Activated CD4-positive, alpha-beta T cell treated with anti-CD3 and anti-CD28 coated beads, Interleukin-2, amount 10 ng/mL, durations not matched to agents 24 days and 14 days (primary cell): ENCODE results near the gene METRN. TPM values are rescaled to one million over a fixed set of nuclear protein-coding genes. Genes with fewer than 3 reads are reported as not detected.

Source experiments
- DNase-seq: peaks from one replicate; pipeline ENCODE4 v3.0.0; 2022
- H3K27ac Mint-ChIP-seq: one replicate; pipeline ENCODE4 v1.8.0; 2022; ENCODE audit warnings: mild to moderate bottlenecking, mixed read lengths
- H3K27me3 Mint-ChIP-seq: one replicate; pipeline ENCODE4 v1.8.0; 2022; ENCODE audit warnings: mixed read lengths
- H3K36me3 Mint-ChIP-seq: one replicate; pipeline ENCODE4 v1.8.0; 2022; ENCODE audit warnings: low read depth, mild to moderate bottlenecking, mixed read lengths
- H3K4me1 Mint-ChIP-seq: one replicate; pipeline ENCODE4 v1.8.0; 2021; ENCODE audit warnings: mixed read lengths
- H3K4me3 Mint-ChIP-seq: one replicate; pipeline ENCODE4 v1.8.0; 2022; ENCODE audit warnings: mild to moderate bottlenecking, moderate library complexity, mixed read lengths
- H3K9me3 Mint-ChIP-seq: one replicate; pipeline ENCODE4 v1.8.0; 2021; ENCODE audit warnings: mixed read lengths
- intact Hi-C: fragments of 100-400 bp; cut with micrococcal nuclease; formaldehyde crosslinking; loops from one replicate; pipeline ENCODE4 v1.15.1; 2023
- total RNA-seq: library from RNA; stranded (reverse); gene quantifications from 2 replicates; pipeline ENCODE4 v1.2.3, GENCODE V29; 2022

The METRN gene
- total RNA-seq, 1 donor from 2014 or later = 30.2 TPM

DNA sequence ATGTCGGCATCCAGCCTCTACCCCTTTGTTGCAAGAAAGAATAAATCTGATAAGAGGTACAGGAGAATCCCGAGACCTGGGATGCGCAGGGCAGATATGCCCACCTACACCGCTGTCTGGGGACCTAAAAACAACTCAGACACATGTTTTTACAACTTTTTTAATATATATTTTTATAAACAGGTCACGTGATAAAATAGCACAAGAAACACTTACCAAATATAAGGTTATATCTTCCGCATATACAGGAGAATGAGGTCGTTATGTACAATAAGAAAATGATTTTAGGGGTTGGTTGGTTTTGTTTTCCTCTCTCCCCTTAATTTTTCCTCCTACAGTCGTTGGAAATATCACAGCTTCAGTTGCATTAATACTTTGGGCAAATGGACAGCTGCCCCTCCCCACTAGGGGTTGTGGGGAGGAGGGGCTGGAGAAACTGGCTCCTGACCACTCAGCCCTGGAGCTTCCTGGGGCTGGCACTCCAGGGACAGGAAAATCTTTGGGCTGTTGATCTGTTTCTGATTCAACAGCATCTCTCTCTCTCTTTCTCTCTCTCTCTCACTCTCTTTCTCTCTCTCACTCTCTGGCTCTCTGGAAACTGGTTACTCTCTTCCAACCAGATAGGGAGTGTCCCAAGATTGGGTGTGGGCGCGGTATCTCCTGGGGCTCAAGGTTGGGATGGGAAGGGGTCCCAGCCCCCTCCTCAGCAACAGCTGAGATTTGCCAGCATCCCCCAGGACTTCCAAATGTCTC, 22.4 kb upstream of the METRN start:
- Mint-ChIP-seq H3K4me1 (peaks cover 16% of the 10 kb centered on the region), H3K36me3 (no peaks in the 10 kb centered on the region), H3K9me3 (peaks cover 4% of the 10 kb centered on the region), H3K27ac (no peak overlapping the region), H3K4me3 (peak overlapping the region; percentile 45), H3K27me3 (peaks cover 17% of the 10 kb centered on the region)
- DNase-seq = no peak
- intact Hi-C loops = no loop called here

DNA sequence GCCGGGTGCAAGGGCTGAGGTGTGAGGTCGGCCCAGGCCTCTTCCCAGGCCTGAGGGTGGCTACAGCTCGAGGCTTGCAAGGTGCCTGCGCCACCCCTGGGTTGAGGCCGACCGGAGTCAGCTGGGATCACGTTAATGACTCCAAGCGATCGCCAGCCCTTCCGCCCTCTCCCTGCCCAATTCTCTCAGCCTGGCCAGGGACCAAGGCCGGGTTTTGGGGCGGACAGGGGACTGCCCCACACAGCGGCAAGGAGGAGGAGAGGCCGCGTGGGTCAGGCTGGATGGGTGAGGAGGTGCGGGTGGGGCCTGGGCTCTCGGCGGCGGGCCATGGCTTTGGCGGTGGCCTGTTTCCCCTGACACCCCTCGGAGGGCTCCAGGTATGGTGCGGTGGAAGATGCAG, 21.6 kb upstream of the METRN start:
- H3K4me3 Mint-ChIP-seq = peak overlapping the region; percentile 65
- no peak for DNase-seq

DNA sequence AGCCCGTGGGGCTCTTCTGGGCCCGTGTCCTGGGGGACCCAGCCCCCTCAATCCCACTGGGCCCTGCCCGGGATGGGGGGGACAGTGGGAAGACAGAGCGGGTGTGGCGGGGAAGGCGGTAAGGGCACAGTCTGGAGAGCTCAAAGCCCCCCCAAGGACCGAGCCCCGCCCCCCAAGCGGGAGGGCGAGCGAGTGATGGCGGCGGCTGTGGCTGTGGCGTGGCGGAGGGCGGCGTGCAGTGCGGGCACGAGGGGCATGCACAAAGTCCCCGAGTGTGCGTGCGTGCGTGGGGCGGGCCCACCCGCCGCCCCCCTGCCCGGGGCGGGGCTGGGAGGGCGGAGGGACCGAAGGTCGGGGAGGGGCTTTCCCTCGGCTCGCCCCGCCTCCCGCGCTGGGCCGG, 21.2 kb upstream of the METRN start:
- Mint-ChIP-seq H3K27me3 (peaks cover 17% of the 10 kb centered on the region), H3K27ac (no peak overlapping the region), H3K4me1 (peaks cover 16% of the 10 kb centered on the region), H3K36me3 (no peaks in the 10 kb centered on the region), H3K9me3 (peaks cover 4% of the 10 kb centered on the region), H3K4me3 (peak overlapping the region; percentile 65)
- DNase-seq = no peak
- intact Hi-C loops = no loop called here

More for the DNA sequence above, 21.6 kb upstream of the METRN start:
- H3K36me3 Mint-ChIP-seq = no peaks in the 10 kb centered on the region
- intact Hi-C loops = no loop called here
- H3K27me3 Mint-ChIP-seq = peaks cover 17% of the 10 kb centered on the region
- H3K4me1 Mint-ChIP-seq = peaks cover 16% of the 10 kb centered on the region
- H3K27ac Mint-ChIP-seq = no peak overlapping the region
- H3K9me3 Mint-ChIP-seq = peaks cover 4% of the 10 kb centered on the region

DNA sequence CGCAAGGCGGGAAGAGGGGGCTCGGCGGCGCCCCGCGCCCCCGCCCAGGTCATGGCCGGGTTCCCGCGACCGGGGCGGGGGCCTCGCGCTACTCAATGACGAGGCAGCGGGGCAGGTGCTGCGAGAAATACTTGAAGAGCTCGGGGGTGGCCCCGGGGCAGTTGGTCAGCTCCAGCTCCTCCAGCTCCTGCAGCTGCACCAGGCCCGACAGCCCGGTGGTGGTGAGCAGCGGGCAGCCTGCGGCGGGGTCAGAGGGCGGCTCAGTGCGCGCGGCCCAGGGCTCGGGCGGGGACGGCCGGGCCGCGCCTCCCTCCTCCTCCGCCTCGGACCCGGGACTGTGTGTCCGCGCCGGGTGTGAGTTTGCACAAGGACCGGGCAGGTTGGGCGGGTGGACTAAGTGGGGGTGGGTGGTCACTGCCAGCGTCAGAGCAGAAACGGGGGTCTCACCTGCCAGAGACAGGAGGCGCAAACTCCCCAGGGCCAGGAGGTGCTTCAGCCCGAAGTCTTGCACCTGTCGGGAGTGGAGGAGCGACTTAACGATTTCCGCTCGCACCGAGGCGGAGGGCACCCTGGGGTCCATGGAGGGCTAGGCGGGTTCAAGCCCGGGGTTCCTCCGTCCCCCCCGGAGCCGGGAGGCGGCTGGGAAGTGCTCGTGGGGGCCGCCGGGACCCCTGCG, 20.6 kb upstream of the METRN start:
- no peaks in the 10 kb centered on the region for H3K36me3 Mint-ChIP-seq
- intact Hi-C loops = no loop called here

DNA sequence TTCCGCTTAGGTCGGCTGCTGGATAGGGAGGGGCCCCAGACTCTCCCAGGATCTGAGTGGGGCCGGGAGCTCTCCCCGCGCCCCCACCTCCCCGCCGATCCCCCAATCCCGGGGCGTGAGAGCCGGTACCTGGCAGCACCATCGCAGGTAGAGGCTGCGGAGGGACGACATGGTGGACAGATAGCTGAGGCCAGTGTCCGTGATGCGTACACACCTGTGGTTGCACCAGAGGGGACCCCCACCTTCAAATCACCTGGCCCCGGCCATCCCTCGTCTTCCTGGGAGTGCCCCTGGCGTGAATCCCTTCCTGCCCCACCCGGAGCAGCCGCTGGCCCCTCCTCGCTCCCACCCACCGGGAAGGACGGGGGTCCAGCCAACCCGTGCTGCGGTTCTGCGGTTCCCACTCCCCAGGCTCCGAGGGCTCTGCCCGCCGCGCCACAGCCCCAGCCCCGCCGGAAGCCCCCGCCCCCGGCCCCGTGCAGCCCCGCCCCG, 20.0 kb upstream of the METRN start:
- peak overlapping the region; percentile 85 for H3K4me3 Mint-ChIP-seq
- H3K4me1 Mint-ChIP-seq = peaks cover 15% of the 10 kb centered on the region
- intact Hi-C loops = no loop called here
- no peaks in the 10 kb centered on the region for H3K36me3 Mint-ChIP-seq
- no peak overlapping the region for H3K27ac Mint-ChIP-seq
- DNase-seq = no peak
- H3K9me3 Mint-ChIP-seq = peaks cover 4% of the 10 kb centered on the region
- peaks cover 18% of the 10 kb centered on the region for H3K27me3 Mint-ChIP-seq

More for the DNA sequence above, 20.6 kb upstream of the METRN start:
- Mint-ChIP-seq H3K27ac (no peak overlapping the region), H3K4me3 (peak overlapping the region; percentile 71), H3K4me1 (peaks cover 16% of the 10 kb centered on the region), H3K9me3 (peaks cover 4% of the 10 kb centered on the region), H3K27me3 (peaks cover 17% of the 10 kb centered on the region)
- DNase-seq = no peak

DNA sequence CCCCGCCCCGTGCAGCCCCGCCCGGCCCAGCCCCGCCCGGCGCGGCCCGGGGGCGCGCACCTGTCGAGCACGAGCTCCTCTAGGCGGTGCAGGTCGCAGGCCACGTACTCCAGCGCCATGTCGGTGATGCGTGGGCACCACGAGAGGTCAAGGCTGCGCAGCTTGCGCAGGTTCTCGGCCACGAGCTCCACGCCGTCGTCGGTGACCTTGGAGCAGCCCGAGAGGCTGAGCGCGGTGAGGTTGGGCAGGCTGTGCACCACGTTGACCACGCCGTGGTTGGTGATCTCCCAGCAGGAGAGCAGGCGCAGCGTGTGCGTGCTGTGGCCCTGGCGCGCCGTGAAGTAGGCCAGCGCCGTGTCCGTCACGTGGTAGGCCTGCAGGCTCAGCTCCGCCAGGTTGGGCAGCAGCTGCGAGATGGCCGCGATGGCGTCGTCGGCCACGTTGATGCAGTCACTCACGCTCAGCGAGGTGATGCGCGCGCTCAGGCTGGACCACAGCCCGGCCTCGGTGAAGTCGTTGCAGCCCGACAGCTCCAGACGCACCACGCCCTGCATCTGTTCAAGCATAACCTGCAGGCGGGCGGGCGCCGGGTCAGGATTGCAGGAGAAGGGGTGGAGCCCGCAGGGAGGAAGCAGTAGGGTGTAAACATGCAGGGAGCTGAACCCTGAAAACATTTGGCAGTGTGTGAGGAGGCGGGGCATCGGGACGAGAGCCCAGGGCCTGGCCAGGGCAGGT, 19.4 kb upstream of the METRN start:
- intact Hi-C loops = no loop called here
- DNase-seq = peak; percentile 92
- H3K4me1 Mint-ChIP-seq = peaks cover 15% of the 10 kb centered on the region
- peaks cover 4% of the 10 kb centered on the region for H3K9me3 Mint-ChIP-seq
- peak overlapping the region; percentile 85 for H3K4me3 Mint-ChIP-seq
- H3K36me3 Mint-ChIP-seq = no peaks in the 10 kb centered on the region
- peak overlapping the region; percentile 87 for H3K27ac Mint-ChIP-seq
- H3K27me3 Mint-ChIP-seq = peaks cover 20% of the 10 kb centered on the region

DNA sequence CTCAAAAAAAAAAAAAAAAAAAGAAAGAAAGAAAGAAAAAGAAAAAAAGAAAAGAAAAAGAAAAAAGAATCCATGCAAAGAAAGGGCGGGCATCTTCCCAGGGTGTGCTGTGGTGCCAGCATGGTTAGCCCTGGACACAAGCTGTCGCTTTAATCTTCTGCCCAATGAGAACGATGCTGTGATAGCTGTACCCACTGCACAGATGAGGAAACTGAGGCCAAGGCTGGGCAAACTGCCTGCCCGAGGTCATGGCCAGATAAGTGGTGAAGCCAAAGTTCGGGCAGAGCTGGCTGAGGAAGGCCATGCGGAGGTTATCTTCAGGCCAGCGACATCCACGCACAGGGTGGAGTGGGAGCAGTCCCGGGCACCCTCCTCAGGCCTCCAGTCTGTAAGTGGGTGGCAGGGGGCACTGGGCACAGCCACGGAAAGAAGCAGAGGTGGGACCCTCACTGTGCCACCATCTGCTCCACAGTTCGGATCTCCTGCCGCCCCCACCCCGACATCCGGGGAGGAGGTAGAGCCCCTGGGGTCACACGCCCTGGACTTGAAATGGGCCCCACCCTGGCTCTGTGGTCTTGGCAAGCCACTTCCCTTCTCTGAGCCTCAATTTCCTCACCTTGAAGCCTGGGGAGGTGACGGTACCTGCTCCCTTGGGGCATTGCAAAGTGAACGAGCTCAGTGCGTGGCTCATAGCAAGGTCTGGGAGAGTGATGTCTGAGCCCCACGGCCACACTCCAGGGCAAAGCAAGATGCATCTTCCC, 15.8 kb upstream of the METRN start:
- Mint-ChIP-seq H3K4me3 (peak overlapping the region; percentile 34), H3K4me1 (peaks cover 7% of the 10 kb centered on the region), H3K36me3 (no peaks in the 10 kb centered on the region), H3K27ac (no peak overlapping the region), H3K9me3 (no peaks in the 10 kb centered on the region), H3K27me3 (peaks cover 28% of the 10 kb centered on the region)
- DNase-seq = peak; percentile 66
- intact Hi-C loops = no loop called here

DNA sequence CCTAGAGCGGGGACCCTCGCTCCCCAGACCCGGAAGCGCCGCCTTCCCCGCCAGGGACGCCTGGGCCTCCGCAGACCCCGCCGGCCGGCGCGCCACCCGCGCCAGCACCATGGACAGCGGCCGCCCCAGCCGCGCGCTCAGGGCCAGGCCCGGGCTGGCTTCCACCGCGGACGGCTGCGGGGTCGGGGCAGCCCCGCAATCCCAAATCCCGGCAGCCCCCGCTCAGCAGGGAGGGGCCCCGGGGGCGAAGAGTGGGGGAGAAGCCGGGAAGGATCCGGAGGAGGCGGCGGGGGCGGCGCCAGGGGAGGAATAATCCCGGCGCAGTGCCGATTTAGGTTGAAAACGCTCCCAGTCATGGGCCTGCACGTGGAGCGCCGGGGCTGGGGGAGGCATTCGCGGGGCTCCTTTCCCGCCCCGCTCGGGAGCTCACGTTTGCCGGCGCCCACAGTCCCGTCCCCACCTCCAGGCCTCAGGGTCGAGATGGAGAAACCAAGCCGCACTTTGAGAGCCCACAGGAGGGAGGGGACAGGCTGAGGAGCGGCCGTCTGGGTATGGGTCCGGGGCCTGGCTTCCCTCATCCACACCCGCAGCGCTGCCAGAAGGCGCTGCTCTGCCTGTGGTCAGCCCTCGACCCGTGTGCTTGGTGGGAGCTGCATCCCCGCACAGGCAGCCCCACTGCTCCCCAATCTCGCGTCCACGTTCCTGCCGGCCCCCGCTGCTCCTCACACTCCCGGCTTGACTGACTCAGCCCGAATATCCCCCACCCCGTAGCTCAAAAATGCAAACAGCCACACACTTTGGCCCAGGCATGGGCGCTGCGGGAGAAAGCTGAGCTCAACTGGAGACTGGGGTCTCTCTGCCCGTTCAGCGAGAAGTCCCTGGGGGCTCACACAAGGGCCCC, 14.0 kb upstream of the METRN start:
- DNase-seq = peak; percentile 90
- H3K27ac Mint-ChIP-seq = no peak overlapping the region
- no peak overlapping the region for H3K4me3 Mint-ChIP-seq
- no peaks in the 10 kb centered on the region for H3K9me3 Mint-ChIP-seq
- intact Hi-C loops = no loop called here
- peaks cover 28% of the 10 kb centered on the region for H3K27me3 Mint-ChIP-seq
- no peaks in the 10 kb centered on the region for H3K36me3 Mint-ChIP-seq
- H3K4me1 Mint-ChIP-seq = peaks cover 4% of the 10 kb centered on the region

DNA sequence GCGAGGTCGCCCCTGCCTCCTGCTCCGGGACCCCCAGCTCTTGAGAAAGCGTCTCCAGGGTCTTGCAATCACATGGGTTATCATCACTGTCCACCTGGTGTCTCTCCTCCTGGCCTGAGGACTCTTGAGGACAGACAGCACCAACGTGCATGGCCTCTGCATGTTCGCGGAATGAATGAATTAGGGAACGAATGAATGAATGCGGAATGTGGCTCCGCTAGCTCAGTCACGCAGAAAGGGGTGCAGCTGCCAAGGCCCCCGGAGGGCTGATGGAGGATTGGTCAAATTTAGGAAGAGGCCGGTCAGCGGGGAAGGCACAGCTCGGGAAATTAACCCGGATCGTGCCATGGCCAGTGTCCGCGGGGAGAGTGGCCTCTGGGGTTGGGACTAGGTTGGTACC, 12.6 kb upstream of the METRN start:
- intact Hi-C loops = no loop called here
- H3K27me3 Mint-ChIP-seq = peaks cover 39% of the 10 kb centered on the region
- H3K4me3 Mint-ChIP-seq = no peak overlapping the region
- DNase-seq = no peak
- H3K9me3 Mint-ChIP-seq = no peaks in the 10 kb centered on the region
- peaks cover 2% of the 10 kb centered on the region for H3K4me1 Mint-ChIP-seq
- no peak overlapping the region for H3K27ac Mint-ChIP-seq
- H3K36me3 Mint-ChIP-seq = no peaks in the 10 kb centered on the region

DNA sequence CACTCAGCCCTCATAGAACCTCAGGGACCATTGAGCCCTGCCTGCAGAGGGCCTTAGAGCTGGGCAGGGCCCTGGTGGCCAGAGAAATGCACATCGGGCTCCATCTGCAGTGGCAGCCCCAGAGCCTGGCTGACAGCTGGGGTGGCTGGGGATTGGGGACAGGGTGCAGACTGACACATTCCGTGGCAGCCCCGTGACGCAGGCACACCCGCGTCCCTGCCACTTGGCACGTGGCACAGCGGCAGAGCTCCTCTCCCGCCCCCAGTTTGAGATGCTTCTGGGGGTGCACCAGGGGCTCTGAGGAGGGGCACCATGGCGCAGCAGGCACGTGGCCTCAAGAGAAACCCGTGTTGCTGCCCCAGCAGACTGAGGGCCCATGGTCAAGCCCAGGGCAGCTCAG, 11.5 kb upstream of the METRN start:
- Mint-ChIP-seq H3K4me1 (peaks cover 2% of the 10 kb centered on the region), H3K27me3 (peaks cover 47% of the 10 kb centered on the region), H3K36me3 (no peaks in the 10 kb centered on the region), H3K4me3 (no peak overlapping the region), H3K9me3 (no peaks in the 10 kb centered on the region), H3K27ac (no peak overlapping the region)
- intact Hi-C loops = no loop called here
- no peak for DNase-seq

DNA sequence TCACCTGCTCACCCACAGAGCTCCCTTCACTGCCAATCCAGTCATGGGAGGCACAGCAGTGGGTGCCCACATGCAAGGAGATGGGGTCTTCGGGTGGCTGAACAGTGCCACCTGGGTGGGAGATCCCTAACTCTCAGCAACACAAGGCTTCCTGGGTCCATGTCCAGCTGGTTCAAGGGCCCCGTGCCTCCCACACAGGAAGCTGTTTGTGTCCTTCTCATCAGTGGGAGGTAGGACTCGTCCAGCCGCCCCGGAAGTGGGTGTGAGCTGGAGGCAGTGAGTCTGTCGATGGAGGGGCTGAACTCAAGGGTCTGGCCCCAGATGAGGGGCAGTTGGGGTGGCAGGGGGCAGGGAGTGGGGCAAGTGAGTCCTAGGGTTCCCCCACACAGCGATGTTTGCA, 10.9 kb upstream of the METRN start:
- intact Hi-C loops = no loop called here
- H3K9me3 Mint-ChIP-seq = no peaks in the 10 kb centered on the region
- no peak overlapping the region for H3K27ac Mint-ChIP-seq
- no peaks in the 10 kb centered on the region for H3K36me3 Mint-ChIP-seq
- no peak for DNase-seq
- no peak overlapping the region for H3K4me3 Mint-ChIP-seq
- peaks cover 2% of the 10 kb centered on the region for H3K4me1 Mint-ChIP-seq
- H3K27me3 Mint-ChIP-seq = peaks cover 48% of the 10 kb centered on the region

DNA sequence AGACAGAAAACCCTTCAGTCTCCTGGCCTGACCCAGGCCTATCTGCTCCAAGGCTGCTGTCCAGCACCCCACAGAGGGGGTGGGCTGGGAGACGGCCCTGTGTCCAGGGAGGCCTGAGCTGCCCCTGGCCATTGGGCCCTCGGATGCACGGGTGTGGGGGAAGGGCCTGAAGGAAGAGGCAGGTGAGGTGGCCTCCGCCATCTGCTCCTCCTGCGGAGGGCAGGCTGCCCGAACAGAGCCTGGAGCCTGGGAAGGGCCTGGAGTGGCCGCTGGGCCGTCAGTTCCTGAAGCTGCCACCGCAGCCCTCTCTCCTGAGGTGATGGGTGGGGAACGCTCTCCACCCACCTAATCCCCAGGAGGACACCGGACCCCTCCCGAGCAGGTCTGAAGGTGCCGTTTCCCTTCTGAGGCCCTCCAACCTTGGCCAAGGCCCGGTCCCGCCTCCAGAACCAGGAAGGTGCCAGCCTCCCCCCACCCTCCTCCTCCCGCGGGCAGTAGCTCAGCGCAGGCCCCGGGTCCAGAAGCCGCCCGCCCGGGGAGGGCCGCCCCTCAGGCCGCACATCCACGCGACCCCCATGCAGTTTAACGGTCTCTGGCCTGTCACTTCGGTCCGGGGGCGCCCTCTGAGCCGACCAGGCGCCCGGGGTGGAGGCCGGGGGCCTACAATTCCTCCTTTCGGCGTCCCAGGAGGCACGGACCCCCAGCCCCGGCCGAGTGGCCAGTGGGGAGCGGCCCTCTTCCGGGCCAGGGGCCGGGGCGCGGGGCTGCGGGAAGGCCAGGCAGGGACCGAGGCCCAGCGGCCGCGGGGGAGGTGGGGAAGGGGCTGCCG, 10.2 kb upstream of the METRN start:
- H3K4me3 Mint-ChIP-seq = no peak overlapping the region
- no peaks in the 10 kb centered on the region for H3K9me3 Mint-ChIP-seq
- intact Hi-C loops = no loop called here
- DNase-seq = no peak
- H3K4me1 Mint-ChIP-seq = no peaks in the 10 kb centered on the region
- peaks cover 47% of the 10 kb centered on the region for H3K27me3 Mint-ChIP-seq
- no peaks in the 10 kb centered on the region for H3K36me3 Mint-ChIP-seq
- H3K27ac Mint-ChIP-seq = no peak overlapping the region
